ENCODE measurements around the gene LRRFIP1. TPM values are rescaled to one million over a fixed set of nuclear protein-coding genes. Genes with fewer than 3 reads are reported as not detected.

The LRRFIP1 gene
- total RNA-seq, 1 donor: 49.0 TPM

DNA sequence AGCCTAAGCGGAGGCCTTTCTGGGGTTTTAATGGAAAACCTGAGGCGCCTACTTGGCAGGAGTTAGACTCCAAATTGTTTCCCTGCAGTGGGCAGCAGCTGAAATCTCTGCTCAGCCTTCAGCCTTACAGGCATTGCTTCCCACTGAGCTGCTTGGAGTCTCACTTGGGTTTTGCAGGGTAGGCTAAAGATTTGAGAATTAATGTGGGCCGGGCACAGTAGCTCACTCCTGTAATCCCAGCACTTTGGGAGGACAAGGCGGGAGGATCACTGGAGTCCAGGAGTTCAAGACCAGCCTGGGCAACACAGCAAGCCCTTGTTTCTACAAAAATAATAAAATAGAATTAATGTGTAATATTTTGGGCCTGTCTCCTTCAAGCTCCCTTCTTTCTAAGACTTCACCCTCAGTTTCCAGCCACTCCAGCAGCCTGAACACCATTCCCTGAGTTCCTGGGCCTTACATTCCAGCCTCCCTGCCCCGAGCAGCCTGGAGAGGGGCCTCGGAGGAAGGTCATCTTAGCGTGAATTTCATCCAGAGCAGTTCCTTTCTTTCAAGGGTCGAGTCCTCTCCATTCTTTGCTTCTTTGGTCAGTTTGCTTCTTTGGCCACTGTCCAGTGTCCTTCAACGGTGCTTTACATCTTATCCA lies 27.8 kb upstream of the LRRFIP1 start:
- no peak overlapping the region for H3K4me3 ChIP-seq (ENCODE audit: low read depth, low read length)
- TF ChIP-seq, protein P1, sequence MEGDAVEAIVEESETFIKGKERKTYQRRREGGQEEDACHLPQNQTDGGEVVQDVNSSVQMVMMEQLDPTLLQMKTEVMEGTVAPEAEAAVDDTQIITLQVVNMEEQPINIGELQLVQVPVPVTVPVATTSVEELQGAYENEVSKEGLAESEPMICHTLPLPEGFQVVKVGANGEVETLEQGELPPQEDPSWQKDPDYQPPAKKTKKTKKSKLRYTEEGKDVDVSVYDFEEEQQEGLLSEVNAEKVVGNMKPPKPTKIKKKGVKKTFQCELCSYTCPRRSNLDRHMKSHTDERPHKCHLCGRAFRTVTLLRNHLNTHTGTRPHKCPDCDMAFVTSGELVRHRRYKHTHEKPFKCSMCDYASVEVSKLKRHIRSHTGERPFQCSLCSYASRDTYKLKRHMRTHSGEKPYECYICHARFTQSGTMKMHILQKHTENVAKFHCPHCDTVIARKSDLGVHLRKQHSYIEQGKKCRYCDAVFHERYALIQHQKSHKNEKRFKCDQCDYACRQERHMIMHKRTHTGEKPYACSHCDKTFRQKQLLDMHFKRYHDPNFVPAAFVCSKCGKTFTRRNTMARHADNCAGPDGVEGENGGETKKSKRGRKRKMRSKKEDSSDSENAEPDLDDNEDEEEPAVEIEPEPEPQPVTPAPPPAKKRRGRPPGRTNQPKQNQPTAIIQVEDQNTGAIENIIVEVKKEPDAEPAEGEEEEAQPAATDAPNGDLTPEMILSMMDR (IDR thresholded peaks at IDR 0.05; ENCODE audit: insufficient read depth, low read length): no peak
- no peak for DNase-seq (ENCODE audit: low read depth)

DNA sequence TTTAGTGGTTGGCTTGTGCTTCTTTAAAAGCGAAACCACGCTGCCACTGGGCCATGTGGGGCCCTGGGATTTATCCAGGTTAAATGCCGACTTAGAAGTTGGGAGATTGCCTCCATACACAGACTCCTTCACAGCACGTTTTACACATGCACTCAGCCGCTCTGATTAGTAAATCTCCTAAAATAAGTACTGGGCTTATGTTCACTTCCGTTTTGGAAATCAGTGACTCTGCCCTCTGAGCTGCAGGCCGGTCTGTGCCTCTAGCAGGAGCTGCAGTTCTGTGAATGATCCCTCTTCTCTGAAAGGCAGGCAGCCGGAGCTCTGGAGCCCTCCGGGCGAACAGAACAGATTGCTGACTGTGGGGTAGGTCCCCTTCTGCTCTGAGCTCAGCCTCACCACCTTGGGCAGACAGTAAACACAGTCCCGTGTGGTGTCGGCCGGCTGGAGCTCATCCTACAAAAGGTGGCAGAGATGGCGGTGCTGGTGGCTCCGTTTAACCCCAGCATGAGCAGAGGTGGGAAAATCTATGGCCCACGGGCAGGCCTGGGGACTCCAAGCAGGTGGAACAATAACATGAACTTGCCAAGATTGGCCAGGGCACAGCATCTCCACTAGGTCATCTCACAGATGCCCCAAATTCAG lies 27.1 kb upstream of the LRRFIP1 start:
- DNase-seq (ENCODE audit: low read depth): peak; percentile 81
- TF ChIP-seq, protein P1 (IDR thresholded peaks at IDR 0.05; ENCODE audit: insufficient read depth, low read length): peak; percentile 55
- H3K4me3 ChIP-seq (ENCODE audit: low read depth, low read length): peak overlapping the region; percentile 40

DNA sequence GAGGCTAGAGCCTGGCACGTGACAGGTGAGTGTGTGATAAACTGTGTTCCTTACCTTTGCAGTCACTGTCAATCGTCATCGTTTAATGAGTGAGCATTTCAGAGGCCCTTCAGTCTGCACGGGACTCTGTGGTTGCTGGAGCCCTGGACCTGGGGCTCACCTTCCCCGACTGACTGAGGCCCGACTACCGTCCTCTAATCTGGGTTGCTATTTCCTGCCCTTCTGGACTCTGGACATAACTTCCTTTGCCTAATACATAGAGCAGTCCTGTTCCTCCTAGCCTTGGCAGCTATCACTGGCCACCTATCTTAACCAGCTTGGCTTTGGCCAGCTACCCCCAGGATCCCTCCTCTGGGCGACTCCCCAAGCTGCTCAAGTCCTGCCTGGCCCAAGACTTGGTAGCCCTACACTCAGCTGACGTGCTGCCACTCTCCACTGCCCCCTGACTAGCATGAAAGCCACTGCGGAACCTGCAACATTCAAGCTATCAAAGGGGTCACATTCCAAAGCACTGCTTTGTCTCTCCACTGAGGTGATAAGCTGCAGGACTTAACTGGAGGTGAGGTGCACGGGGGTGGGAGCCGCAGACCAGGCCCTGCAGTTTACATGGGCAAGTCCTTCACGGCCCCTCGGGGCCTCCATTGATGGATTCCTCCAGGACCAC lies 25.8 kb upstream of the LRRFIP1 start:
- TF ChIP-seq, protein P1 (IDR thresholded peaks at IDR 0.05; ENCODE audit: insufficient read depth, low read length): peak; percentile 1
- no peak for DNase-seq (ENCODE audit: low read depth)

DNA sequence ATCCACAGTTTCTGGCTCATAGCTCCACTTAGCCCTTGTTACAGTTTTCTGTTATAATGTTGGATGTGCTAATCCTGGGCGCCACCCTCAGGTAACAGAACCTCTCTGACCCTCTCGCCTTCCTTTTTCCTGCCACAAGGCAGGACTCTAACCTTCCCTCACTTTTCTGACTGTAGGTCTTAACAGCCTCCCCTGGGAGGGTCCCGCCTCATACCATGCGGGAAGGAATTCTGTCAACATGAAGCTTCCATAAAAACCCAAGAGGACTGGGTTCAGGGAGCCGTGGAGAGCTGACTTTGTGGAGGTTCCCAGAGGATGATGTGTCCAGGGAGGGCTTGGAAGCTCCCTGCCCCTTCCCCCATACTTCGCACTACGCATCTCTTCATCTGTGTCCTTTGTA lies 25.0 kb upstream of the LRRFIP1 start:
- TF ChIP-seq, protein P1 (IDR thresholded peaks at IDR 0.05; ENCODE audit: insufficient read depth, low read length): no peak
- no peak overlapping the region for H3K4me3 ChIP-seq (ENCODE audit: low read depth, low read length)
- DNase-seq (ENCODE audit: low read depth): no peak

More for the DNA sequence above, 25.8 kb upstream of the LRRFIP1 start:
- H3K4me3 ChIP-seq (ENCODE audit: low read depth, low read length): no peak overlapping the region

DNA sequence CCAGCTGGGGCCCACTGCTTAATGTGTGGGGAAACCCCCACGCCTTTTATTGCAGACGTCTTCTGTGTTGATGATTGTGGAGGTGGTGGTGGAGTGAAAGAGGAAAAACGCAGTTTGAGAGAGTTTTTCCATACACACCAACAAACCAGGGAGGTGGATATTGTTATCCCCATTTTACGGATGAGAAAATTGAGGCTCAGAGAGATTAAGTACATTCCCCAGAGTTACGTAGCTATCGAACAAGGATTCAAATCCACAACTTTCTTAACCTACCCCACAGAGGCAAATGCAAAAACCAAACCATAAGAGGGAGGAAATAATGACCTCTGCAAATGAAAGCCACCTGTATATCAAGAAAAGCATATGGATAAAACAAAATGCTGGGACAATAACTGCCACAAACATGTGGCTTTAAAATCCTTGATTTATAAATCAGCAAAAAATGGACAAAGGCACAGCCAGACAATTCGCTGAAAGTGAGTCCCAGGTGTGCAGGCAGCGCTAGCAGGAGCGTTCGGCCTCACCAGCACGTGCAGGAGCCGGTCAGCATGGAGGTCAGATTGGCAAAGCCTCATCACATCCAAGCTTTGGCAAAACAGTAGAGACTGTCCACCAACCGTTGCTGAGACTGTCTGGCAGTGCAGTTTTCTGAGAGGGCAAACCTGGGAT lies 24.2 kb upstream of the LRRFIP1 start:
- no peak overlapping the region for H3K4me3 ChIP-seq (ENCODE audit: low read depth, low read length)
- TF ChIP-seq, protein P1 (IDR thresholded peaks at IDR 0.05; ENCODE audit: insufficient read depth, low read length): no peak
- no peak for DNase-seq (ENCODE audit: low read depth)

- peak; percentile 37 for DNase-seq (ENCODE audit: low read depth)
- H3K4me3 ChIP-seq (ENCODE audit: low read depth, low read length): no peak overlapping the region
- TF ChIP-seq, protein P1 (IDR thresholded peaks at IDR 0.05; ENCODE audit: insufficient read depth, low read length): no peak
Observed at GRCh38 chr2:237603718-237604362, 23.5 kb upstream of the LRRFIP1 start.

All from fibroblast of the aortic adventitia (primary cell).